SK-N-SH treated with all-trans-retinoic acid at 6 μM for 48 hours (cell line): Measurements from ENCODE around the gene GPC6.

Experiments used
- ATAC-seq: fragments of 200-7000 bp; cut with Tn5 transposase; 3 replicates; pipeline ENCODE4 v1.9.1; 2020; ENCODE audit warnings: mild to moderate bottlenecking, moderate library complexity
- ARNTL ChIP-seq: fragments of 450-650 bp; formaldehyde crosslinking; IDR thresholded peaks from 2 replicates; pipeline ENCODE4 v1.5.0; 2020; ENCODE audit warnings: low read depth, mild to moderate bottlenecking, moderate library complexity, borderline replicate concordance
- BACH2 ChIP-seq: fragments of 250-450 bp; sonication (Bioruptor Pico); IDR thresholded peaks from 2 replicates; pipeline ENCODE4 v1.9.0; 2021; ENCODE audit warnings: mild to moderate bottlenecking, borderline replicate concordance
- ESRRG ChIP-seq: fragments of 250-450 bp; sonication (Bioruptor Pico); IDR thresholded peaks from 2 replicates; pipeline ENCODE4 v1.6.1; 2021; ENCODE audit warnings: mild to moderate bottlenecking
- GLIS3 ChIP-seq: fragments of 250-450 bp; sonication (Bioruptor Pico); IDR thresholded peaks from 2 replicates; pipeline ENCODE4 v1.5.0; 2020; ENCODE audit warnings: mild to moderate bottlenecking, moderate library complexity
- ISL1 ChIP-seq: fragments of 250-450 bp; sonication (Bioruptor Pico); IDR thresholded peaks from 2 replicates; pipeline ENCODE4 v2.1.2; 2022; ENCODE audit warnings: mild to moderate bottlenecking, moderate library complexity
- OSR1 ChIP-seq: fragments of 250-450 bp; sonication (Bioruptor Pico); IDR thresholded peaks from 2 replicates; pipeline ENCODE4 v1.8.0; 2022; ENCODE audit warnings: moderate library complexity, mild to moderate bottlenecking, inconsistent platforms
- PPARA ChIP-seq: fragments of 250-450 bp; sonication (Bioruptor Pico); IDR thresholded peaks from 2 replicates; pipeline ENCODE4 v1.5.0; 2020; ENCODE audit warnings: mild to moderate bottlenecking, borderline replicate concordance
- RARB ChIP-seq: fragments of 250-450 bp; sonication (Bioruptor Pico); IDR thresholded peaks from 2 replicates; pipeline ENCODE4 v1.8.0; 2021; ENCODE audit warnings: mild to moderate bottlenecking, moderate library complexity
- SNAI2 ChIP-seq: fragments of 250-450 bp; sonication (Bioruptor Pico); IDR thresholded peaks from 2 replicates; pipeline ENCODE4 v1.5.0; 2020; ENCODE audit warnings: mild to moderate bottlenecking, moderate library complexity
- TOX ChIP-seq: fragments of 250-450 bp; sonication (Bioruptor Pico); IDR thresholded peaks from 2 replicates; pipeline ENCODE4 v1.8.0; 2021; ENCODE audit warnings: mild to moderate bottlenecking, moderate library complexity, borderline replicate concordance
- ZFP3 ChIP-seq: fragments of 250-450 bp; sonication (Bioruptor Pico); IDR thresholded peaks from 2 replicates; pipeline ENCODE4 v1.5.0; 2020; ENCODE audit warnings: mild to moderate bottlenecking, moderate library complexity
- ZFP30 ChIP-seq: fragments of 450-650 bp; formaldehyde crosslinking; IDR thresholded peaks from 2 replicates; pipeline ENCODE4 v1.5.0; 2022; ENCODE audit warnings: mild to moderate bottlenecking, moderate library complexity
- ZNF565 ChIP-seq: fragments of 450-650 bp; formaldehyde crosslinking; conservative IDR thresholded peaks from 2 replicates; pipeline ENCODE4 v1.5.0; 2020; ENCODE audit warnings: low read depth, mild to moderate bottlenecking, moderate library complexity
- ZNF70 ChIP-seq: fragments of 450-650 bp; formaldehyde crosslinking; IDR thresholded peaks from 2 replicates; pipeline ENCODE4 v1.5.0; 2020; ENCODE audit warnings: mild to moderate bottlenecking, moderate library complexity
- TF ChIP-seq, protein P1 (sequence below): fragments of 250-450 bp; sonication (Bioruptor Pico); IDR thresholded peaks from 2 replicates; pipeline ENCODE4 v1.8.0; 2020; ENCODE audit warnings: mild to moderate bottlenecking, moderate library complexity, borderline replicate concordance
- TF ChIP-seq, protein P2 (sequence below): fragments of 250-450 bp; sonication (Bioruptor Pico); IDR thresholded peaks from 2 replicates; pipeline ENCODE4 v1.8.0; 2021; ENCODE audit warnings: low read depth, mild to moderate bottlenecking, moderate library complexity, borderline replicate concordance
- TF ChIP-seq, protein P3 (sequence below): fragments of 250-450 bp; sonication (Bioruptor Pico); IDR thresholded peaks from 2 replicates; pipeline ENCODE4 v1.5.1; 2020; ENCODE audit warnings: low read depth, mild to moderate bottlenecking, moderate library complexity

GPC6 gene

DNA sequence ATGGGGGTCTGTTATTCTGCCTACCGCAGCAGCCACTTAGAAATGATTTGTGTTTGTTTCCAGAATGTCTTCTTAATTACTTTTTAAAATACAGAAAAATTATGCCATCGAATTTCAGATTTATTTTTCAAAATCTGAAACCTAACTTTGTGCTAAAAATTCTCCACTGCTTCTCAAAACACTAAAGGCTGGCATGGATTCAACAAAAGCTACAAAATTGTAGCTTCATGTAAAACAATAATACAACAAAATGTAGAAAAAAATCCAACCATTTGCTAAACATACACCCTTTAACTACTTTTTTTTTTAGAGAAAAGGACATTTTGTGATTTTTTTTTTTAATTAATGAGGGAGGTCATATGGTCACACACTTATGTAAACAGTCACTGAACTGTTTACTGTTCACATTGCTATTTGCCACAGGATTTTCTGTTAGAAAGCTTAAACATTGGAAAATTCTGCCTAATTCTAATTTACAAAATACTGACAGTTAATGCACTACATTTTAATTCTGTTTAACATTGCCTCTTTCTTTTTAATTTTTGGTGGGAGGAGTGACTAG lies 646.3 kb downstream of the GPC6 start:
- no peak for ATAC-seq
- no peak for TF ChIP-seq ZFP3 (CRISPR knock-in tag)
- TF ChIP-seq, all 23 proteins: peak for 0

DNA sequence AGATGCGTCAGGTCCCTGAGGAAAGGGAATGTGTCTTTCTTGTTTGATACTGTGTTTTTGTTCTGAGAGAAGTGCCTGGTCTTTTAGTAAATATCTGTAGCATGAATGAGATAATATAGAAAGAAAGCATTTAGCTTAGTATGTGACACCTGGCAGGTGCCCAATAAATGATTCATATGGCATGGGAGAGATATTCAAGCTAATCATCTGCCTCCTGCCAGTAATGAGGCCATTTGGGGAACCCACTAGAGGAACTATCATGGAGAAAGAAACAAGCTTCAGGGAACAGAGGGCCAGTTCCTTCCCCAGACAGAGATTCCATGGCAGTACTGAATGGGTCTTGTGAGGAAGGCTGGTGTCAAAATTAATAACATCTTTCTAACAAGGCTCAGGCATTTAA lies 648.9 kb downstream of the GPC6 start:
- ATAC-seq, result peak; percentile 40; the same call in 2 of the 3 replicates
- TF ChIP-seq OSR1, result no peak
- no peak for TF ChIP-seq PPARA (CRISPR knock-in tag)
- no peak for TF ChIP-seq BACH2 (CRISPR knock-in tag)
- no peak for TF ChIP-seq TOX (CRISPR knock-in tag)
- TF ChIP-seq ZFP30 (CRISPR knock-in tag), result no peak
- no peak for TF ChIP-seq RARB (CRISPR knock-in tag)
- TF ChIP-seq ZNF565 (CRISPR knock-in tag), result no peak
- no peak for TF ChIP-seq SNAI2 (CRISPR knock-in tag)
- no peak for TF ChIP-seq GLIS3
- no peak for TF ChIP-seq ESRRG (CRISPR knock-in tag)
- no peak for TF ChIP-seq ARNTL (CRISPR knock-in tag)
- TF ChIP-seq ISL1 (CRISPR knock-in tag), result no peak
- TF ChIP-seq, all 23 proteins: peak for 0

DNA sequence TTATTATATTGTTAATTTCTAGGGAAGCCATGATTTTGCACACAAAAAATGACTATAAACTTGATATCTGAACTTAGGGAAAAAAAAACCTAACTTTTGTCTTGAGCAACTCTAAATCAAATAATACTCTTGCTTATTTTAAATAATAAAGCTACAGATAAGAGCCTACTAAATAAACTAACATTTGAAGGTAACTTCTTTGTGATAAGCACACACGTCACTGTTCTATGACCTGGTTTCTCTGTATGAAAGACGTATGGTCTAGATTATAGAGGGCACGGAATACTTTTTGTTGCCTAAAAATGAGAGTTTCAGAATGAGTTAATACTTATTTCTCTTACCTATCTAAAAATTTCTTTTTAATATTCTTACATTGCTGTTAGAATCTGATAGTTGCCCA lies 649.6 kb downstream of the GPC6 start:
- no peak for ATAC-seq
- TF ChIP-seq ESRRG (CRISPR knock-in tag), result no peak
- TF ChIP-seq, protein P1, sequence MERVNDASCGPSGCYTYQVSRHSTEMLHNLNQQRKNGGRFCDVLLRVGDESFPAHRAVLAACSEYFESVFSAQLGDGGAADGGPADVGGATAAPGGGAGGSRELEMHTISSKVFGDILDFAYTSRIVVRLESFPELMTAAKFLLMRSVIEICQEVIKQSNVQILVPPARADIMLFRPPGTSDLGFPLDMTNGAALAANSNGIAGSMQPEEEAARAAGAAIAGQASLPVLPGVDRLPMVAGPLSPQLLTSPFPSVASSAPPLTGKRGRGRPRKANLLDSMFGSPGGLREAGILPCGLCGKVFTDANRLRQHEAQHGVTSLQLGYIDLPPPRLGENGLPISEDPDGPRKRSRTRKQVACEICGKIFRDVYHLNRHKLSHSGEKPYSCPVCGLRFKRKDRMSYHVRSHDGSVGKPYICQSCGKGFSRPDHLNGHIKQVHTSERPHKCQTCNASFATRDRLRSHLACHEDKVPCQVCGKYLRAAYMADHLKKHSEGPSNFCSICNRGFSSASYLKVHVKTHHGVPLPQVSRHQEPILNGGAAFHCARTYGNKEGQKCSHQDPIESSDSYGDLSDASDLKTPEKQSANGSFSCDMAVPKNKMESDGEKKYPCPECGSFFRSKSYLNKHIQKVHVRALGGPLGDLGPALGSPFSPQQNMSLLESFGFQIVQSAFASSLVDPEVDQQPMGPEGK, result no peak

DNA sequence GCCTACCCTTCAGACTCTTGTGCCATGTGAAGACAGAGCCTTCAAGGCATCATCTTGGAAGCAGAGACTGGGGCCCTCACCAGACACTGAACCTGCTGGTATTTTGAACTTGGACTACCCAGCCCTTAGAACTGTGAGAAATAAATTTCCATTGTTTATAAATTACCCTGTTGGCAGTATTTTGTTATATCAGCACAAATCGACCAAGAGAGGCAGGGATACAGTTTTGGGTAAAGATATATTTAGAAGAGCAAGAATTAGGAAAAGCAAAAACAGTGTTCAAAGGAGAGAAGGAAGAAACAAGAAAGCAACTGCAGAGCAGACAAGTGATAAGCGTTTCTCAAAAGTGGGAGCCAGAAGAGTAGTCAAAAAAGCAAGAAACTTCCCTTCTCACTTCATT lies 652.1 kb downstream of the GPC6 start:
- TF ChIP-seq, protein P2, sequence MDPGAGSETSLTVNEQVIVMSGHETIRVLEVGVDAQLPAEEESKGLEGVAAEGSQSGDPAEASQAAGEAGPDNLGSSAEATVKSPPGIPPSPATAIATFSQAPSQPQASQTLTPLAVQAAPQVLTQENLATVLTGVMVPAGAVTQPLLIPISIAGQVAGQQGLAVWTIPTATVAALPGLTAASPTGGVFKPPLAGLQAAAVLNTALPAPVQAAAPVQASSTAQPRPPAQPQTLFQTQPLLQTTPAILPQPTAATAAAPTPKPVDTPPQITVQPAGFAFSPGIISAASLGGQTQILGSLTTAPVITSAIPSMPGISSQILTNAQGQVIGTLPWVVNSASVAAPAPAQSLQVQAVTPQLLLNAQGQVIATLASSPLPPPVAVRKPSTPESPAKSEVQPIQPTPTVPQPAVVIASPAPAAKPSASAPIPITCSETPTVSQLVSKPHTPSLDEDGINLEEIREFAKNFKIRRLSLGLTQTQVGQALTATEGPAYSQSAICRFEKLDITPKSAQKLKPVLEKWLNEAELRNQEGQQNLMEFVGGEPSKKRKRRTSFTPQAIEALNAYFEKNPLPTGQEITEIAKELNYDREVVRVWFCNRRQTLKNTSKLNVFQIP (CRISPR knock-in tag), result no peak
- TF ChIP-seq ARNTL (CRISPR knock-in tag) (no peak), ZFP30 (CRISPR knock-in tag) (no peak), SNAI2 (CRISPR knock-in tag) (no peak), ESRRG (CRISPR knock-in tag) (no peak), TOX (CRISPR knock-in tag) (no peak)
- TF ChIP-seq, protein P3, sequence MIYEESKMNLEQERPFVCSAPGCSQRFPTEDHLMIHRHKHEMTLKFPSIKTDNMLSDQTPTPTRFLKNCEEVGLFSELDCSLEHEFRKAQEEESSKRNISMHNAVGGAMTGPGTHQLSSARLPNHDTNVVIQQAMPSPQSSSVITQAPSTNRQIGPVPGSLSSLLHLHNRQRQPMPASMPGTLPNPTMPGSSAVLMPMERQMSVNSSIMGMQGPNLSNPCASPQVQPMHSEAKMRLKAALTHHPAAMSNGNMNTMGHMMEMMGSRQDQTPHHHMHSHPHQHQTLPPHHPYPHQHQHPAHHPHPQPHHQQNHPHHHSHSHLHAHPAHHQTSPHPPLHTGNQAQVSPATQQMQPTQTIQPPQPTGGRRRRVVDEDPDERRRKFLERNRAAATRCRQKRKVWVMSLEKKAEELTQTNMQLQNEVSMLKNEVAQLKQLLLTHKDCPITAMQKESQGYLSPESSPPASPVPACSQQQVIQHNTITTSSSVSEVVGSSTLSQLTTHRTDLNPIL, result no peak
- TF ChIP-seq, protein P1, result no peak
- no peak for ATAC-seq

DNA sequence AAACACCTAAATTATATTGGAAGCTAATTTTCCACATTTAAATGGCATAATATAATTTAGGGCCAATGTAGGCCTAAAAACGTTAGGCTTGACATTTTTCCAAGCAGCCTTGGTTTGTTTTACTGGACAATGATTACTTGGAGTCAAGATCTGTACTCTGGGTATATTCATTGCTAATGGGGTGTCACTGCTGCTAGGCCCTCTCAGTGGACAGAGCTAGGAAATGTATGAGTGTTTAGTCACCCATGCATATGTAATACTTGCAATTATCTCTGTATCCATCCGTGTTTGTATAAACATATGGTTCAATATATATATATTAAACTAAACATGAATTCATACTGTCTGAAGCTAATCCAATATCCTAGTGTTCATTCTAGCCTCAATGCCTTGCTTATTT lies 654.8 kb downstream of the GPC6 start:
- TF ChIP-seq ZNF70 (CRISPR knock-in tag) (no peak), PPARA (CRISPR knock-in tag) (no peak), ESRRG (CRISPR knock-in tag) (no peak), ZFP30 (CRISPR knock-in tag) (no peak), RARB (CRISPR knock-in tag) (no peak), ZFP3 (CRISPR knock-in tag) (no peak)
- TF ChIP-seq, protein P1, result no peak
- no peak; the same call in 2 of the 3 replicates for ATAC-seq
